Measurements from ENCODE around the gene TLE6. TPM values are rescaled to one million over a fixed set of nuclear protein-coding genes. Genes with fewer than 3 reads are reported as not detected.

TLE6 gene
- total RNA-seq, 1 donor from 2014 or later = 6.7 TPM

DNA sequence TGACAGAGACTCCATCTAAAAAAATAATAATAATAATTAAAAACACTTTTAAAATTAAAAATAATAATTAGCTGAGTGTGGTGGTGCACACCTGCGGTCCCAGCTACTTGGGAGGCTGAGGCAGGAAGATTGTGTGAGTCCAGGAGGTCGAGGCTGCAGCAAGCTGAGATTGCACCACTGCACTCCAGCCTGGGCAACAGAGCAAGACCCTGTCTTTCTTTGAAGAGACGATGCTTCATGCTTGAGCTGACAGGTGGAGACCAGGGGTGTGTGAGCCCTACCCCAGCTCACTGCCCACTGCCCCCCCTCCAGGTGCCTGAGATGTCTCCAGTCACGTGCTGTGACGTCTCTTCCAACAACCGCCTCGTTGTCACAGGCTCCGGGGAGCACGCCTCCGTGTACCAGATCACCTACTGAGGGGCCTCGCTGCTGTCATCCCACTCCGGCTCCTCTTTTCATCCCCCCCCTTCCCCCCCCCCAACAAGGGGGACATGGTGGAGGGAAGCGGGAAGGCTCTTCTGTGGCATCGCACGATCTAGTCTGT lies 17.3 kb downstream of the TLE6 start:
- no peak for ATAC-seq
- intact Hi-C loops (cut with DNase I) = no loop called here

DNA sequence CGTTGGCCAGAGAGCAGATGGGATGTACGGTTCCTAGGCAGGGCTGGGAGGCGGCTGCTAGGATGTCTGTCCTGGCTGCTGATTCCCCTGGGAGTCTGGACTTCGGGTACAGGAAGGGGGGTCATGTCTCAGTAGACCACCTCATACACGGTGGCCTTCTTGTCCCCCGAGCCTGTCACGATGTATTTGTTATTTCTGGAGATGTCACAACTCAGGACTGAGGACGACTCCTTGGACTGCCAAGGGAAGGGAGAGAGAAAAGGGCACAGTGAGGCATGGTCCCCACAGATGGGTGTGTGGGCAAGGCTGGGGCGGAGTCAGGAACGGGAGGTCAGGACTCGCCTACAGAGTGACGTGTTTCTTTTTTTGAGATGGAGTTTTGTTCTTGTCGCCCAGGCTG lies 20.4 kb downstream of the TLE6 start:
- TF ChIP-seq, protein P1, sequence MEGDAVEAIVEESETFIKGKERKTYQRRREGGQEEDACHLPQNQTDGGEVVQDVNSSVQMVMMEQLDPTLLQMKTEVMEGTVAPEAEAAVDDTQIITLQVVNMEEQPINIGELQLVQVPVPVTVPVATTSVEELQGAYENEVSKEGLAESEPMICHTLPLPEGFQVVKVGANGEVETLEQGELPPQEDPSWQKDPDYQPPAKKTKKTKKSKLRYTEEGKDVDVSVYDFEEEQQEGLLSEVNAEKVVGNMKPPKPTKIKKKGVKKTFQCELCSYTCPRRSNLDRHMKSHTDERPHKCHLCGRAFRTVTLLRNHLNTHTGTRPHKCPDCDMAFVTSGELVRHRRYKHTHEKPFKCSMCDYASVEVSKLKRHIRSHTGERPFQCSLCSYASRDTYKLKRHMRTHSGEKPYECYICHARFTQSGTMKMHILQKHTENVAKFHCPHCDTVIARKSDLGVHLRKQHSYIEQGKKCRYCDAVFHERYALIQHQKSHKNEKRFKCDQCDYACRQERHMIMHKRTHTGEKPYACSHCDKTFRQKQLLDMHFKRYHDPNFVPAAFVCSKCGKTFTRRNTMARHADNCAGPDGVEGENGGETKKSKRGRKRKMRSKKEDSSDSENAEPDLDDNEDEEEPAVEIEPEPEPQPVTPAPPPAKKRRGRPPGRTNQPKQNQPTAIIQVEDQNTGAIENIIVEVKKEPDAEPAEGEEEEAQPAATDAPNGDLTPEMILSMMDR (IDR thresholded peaks at IDR 0.05) = no peak
- Histone ChIP-seq H3K9me3 (no peaks in the 10 kb centered on the region), H3K4me1 (no peaks in the 10 kb centered on the region), H3K27me3 (no peaks in the 10 kb centered on the region), H3K4me3 (no peak overlapping the region), H3K36me3 (peaks cover 5% of the 10 kb centered on the region), H3K27ac (no peak overlapping the region)
- ATAC-seq (no peak), DNase-seq (no peak)
- intact Hi-C loops (cut with DNase I) = no loop called here

More for the DNA sequence above, 17.3 kb downstream of the TLE6 start:
- Histone ChIP-seq H3K36me3 (no peaks in the 10 kb centered on the region), H3K27me3 (no peaks in the 10 kb centered on the region), H3K27ac (no peak overlapping the region), H3K9me3 (no peaks in the 10 kb centered on the region), H3K4me3 (no peak overlapping the region), H3K4me1 (no peaks in the 10 kb centered on the region)
- TF ChIP-seq, protein P1 (IDR thresholded peaks at IDR 0.05) = no peak
- DNase-seq = no peak

DNA sequence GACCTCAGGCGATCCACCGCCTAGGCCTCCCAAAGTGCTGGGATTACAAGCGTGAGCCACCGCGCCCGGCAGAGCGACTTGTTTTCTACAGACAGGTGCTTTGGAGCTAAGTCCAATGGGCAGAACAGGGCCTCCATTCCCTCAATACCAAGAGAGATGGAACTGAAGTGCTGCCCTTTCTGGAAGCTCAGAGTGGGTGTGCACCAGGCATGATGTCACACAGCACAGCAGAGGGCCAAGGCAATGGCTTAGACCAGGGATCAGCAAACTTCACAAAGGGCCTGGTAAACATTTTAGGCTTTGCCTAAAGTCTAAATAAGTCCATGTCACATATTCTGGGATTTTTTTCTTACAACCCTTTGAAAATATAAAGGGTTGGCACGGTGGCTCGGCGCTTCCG lies 21.3 kb downstream of the TLE6 start:
- Histone ChIP-seq H3K36me3 (peaks cover 5% of the 10 kb centered on the region), H3K4me1 (no peaks in the 10 kb centered on the region), H3K27me3 (no peaks in the 10 kb centered on the region), H3K27ac (no peak overlapping the region), H3K9me3 (no peaks in the 10 kb centered on the region), H3K4me3 (no peak overlapping the region)
- ATAC-seq = no peak
- intact Hi-C loops (cut with DNase I) = no loop called here
- DNase-seq = no peak
- TF ChIP-seq, protein P1 (IDR thresholded peaks at IDR 0.05) = no peak

DNA sequence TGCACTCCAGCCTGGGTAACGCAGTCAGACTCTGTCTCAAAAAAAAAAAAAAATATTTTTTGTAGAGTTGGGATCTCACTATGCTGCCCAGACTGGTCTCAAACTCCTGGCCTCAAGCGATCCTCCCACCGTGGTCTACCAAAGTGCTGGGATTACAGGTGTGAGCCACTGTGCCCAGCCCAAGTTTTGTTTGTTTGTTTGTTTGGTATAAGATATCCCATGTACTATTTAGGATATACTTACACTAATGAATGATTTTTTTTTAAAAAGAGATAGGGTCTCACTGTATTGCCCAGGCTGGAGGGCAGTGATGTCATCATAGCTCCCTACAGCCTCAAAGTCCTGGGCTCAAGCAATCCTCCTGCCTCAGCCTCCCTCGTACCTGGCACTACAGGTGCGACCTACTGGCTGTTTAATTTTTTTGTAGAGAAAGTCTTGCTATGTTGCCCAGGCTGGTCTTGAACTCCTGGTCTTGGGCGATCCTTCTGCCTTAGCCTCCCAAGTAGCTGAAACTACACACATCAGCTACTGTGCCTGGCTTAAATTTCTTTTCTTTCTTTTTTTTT lies 24.0 kb downstream of the TLE6 start:
- Histone ChIP-seq H3K4me1 (no peaks in the 10 kb centered on the region), H3K4me3 (no peak overlapping the region), H3K27me3 (no peaks in the 10 kb centered on the region), H3K9me3 (no peaks in the 10 kb centered on the region), H3K36me3 (peaks cover 18% of the 10 kb centered on the region), H3K27ac (no peak overlapping the region)
- DNase-seq (no peak), ATAC-seq (no peak)
- intact Hi-C loops (cut with DNase I) = no loop called here
- TF ChIP-seq, protein P1 (IDR thresholded peaks at IDR 0.05) = no peak

DNA sequence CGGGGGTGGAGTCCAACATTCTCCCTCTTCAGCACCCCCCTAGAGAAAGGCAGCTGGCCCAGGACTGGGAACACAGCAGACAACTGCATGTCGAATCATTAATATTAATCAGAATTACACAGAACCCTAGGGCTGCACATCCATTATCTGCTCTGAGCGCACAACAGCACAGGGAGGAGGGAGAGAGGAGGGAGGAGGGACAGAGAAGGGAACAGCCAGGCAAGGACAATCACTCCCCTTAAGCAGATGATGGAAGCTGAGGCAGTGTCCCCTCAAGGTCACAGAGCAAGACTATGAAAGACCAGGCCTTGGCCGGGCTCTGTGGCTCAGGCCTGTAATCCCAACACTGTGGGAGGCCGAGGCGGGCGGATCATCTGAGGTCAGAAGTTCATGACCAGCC lies 25.7 kb downstream of the TLE6 start:
- Histone ChIP-seq H3K4me3 (no peak overlapping the region), H3K4me1 (no peaks in the 10 kb centered on the region), H3K9me3 (no peaks in the 10 kb centered on the region), H3K27ac (no peak overlapping the region), H3K27me3 (no peaks in the 10 kb centered on the region), H3K36me3 (peaks cover 18% of the 10 kb centered on the region)
- DNase-seq = no peak
- no peak for ATAC-seq
- TF ChIP-seq, protein P1 (IDR thresholded peaks at IDR 0.05) = no peak
- intact Hi-C loops (cut with DNase I) = no loop called here

DNA sequence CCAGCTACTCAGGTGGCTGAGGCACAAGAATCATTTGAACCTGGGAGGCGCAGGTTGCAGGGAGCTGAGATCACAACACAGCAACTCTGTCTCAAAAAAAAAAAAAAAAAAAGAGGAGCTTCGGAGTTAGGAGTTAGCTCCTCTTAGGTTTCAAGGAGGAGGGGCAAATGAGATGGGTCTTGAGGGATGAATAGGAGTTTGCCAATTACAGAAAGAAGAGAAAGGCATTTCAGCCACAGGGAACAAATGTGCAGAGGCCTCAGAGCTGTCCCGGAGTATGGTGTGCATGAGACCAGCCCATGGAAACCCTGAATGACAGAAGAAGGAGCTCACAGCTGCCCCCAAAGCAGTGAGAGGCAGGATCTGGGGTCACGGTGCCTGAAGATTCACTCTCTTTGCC lies 27.2 kb downstream of the TLE6 start:
- Histone ChIP-seq H3K4me3 (no peak overlapping the region), H3K27me3 (no peaks in the 10 kb centered on the region), H3K27ac (no peak overlapping the region), H3K4me1 (no peaks in the 10 kb centered on the region), H3K9me3 (no peaks in the 10 kb centered on the region), H3K36me3 (peaks cover 28% of the 10 kb centered on the region)
- TF ChIP-seq, protein P1 (IDR thresholded peaks at IDR 0.05) = no peak
- ATAC-seq (no peak), DNase-seq (no peak)
- intact Hi-C loops (cut with DNase I) = no loop called here

All from upper lobe of right lung (tissue), 1 donor.